HG03139 (cell line): ENCODE results near the gene TSPAN14.
"Not testable (repeated sequence)": the region's sequence is repeated elsewhere in the genome, so short reads cannot be mapped to it uniquely, and the experiment has no call there.

Experiments
- ATAC-seq: cut with Tn5 transposase; IDR thresholded peaks from one replicate; pipeline ENCODE4 v1.9.1; 2021; ENCODE audit not compliant: unreplicated experiment

Gene TSPAN14

DNA sequence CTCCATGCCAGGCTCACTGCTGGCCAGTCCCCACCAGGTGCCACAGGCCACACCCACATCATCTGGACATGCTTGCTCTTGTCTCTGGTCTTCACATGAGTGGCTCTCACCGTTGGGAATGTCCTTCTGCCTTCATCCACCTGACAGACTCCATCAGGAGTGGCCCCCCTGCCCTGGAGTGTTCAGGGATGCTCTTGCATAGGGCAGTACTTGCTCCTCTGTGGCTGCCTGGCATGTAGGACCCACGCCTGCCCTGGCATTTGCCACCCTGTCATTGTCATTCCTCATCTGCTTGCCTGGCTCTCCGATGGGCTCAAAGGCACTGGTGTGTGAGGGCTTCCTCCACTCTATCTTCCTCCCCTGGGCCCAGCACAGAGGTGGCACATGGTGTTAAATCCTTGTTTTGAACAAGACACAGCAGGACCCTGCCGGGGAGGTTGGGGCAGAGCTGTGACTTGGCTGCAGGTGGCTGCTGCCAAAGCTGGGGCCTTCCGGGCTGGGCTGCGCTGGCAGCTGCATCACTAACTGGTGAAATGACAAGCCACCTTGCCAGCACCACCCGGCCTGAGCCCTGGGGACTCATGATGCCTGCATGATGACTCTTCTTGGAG lies 85.4 kb downstream of the TSPAN14 start:
- ATAC-seq = no peak

DNA sequence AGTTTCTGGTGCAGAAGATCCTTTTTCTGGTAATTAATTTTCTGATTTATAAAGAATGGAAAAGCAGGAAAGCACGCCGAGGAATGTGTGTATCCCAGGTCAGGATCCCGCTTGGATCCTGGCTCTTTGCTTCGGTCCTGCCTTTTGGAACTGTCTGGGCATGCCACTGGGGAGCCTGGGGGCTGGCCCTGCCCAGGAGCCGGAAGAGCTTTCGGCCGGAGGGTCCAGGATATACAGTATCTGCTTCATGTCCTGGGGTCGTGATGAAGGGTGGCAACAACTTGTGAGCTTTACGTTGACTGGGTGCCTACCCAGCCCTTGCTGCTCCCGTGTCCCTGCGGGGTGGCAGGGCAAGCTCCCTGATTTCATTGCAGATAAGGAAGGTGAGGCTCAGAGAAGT lies 86.0 kb downstream of the TSPAN14 start:
- no peak for ATAC-seq

DNA sequence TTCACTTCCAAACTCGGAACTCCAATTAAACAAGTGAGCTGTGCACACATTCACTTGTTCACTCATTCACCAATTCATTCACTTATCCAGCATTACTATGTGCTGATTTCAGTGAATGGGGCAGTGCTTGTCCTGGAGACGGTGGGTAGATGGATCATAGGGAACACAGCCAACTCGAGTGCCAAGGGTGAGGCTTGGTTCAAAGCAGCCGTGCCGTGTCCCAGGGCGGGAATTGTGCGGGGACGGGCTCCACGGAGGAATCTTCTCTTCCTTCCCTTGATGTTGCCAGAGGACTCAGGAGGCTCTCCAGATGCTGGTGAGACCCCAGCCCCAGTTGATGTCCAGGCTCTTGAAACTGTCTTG lies 86.5 kb downstream of the TSPAN14 start:
- no peak for ATAC-seq

DNA sequence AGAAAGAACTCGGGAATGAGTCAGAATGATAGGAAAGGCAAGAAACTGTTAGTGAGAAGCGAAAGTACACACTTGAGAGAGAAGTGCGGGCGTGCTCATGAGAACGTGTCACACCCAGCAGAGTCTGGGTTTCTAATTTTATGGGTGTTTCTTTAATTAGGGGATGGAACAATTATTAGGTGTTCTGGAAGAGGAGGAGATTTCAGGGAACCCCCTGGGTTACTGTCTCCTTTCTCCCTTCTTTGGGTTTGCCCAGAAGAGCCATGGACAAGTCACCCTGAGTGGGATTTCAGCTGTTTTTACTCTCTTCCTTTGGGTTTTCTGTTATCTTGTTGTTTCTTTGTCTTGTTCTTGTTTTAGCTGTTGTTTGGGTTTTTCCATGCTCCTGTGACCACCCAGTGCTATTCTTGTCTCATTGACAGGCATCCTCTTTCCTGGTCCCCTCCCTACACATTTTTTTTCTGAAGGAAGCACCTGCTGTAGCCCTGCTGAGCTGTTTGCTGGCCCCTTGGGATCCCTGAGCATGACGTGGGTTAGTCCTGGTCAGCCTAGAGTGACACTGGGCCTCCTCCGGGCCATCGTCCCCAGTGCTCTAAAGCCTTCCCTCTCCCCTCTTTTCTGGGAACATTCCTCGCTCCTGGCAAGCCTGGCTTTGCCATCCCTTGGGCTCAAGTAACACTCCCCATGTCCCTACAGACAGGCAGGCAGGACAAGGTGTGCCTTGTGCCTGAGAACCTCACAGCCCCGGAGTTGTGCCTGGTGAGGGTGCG lies 87.1 kb downstream of the TSPAN14 start:
- peak; percentile 52 for ATAC-seq

DNA sequence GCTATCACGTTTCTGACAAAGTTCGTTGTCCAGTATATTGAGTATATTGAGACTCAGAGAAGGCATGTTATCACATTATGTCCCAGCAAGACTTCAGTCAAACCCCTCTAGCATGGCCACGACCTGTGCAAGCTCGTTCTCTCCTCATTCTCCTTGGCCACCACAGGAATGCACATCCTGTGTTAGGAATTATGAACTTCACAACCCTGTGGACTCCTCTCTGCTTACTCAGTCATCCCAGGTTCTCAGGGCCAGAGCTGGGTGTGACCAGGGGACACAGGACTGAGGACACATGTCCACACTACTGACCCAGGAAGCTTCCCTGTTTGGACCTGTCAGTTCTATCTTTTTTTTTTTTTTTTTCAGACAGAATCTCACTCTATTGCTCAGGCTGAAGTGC lies 87.9 kb downstream of the TSPAN14 start:
- no peak for ATAC-seq

DNA sequence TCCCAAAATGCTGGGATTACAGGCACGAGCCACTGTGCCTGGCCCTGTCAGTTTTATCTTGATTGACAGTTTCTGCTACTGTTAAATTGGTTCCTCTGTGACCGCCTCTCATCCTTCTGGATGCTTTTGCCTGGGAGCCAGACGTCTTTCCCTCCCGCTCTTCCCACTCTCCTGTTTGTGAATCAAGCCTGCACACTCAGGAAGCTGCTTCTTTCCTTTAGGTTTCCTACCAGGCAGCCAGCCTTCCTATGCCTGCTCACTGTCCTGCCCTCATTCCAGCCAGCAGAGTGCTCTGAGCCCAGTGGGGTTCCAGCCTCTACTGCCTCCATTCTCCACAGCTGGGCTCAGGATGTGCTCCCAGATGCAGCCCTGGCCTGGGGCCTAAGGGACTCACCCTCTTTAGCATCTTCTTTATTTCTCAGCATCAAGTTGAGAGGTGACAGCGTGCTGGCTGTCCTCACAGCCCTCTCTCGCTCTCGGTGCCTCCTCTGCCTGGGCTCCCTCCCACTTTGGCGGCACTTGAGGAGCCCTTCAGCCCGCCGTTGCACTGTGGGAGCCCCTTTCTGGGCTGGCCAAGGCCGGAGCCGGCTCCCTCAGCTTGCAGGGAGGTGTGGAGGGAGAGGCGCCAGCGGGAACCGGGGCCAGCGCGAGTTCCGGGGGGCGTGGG lies 88.7 kb downstream of the TSPAN14 start:
- ATAC-seq = no peak

DNA sequence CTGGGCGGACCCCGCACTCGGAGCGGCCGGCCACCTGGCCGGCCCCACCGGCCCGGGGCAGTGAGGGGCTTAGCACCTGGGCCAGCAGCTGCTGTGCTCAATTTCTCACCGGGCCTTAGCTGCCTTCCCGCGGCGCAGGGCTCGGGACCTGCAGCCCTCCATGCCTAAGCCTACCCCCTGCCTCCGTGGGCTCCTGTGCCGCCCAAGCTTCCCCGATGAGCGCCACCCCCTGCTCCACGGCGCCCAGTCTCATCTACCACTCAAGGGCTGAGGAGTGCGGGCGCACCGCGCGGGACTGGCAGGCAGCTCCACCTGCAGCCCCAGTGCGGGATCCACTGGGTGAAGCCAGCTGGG lies 89.2 kb downstream of the TSPAN14 start:
- ATAC-seq = not testable (repeated sequence)

DNA sequence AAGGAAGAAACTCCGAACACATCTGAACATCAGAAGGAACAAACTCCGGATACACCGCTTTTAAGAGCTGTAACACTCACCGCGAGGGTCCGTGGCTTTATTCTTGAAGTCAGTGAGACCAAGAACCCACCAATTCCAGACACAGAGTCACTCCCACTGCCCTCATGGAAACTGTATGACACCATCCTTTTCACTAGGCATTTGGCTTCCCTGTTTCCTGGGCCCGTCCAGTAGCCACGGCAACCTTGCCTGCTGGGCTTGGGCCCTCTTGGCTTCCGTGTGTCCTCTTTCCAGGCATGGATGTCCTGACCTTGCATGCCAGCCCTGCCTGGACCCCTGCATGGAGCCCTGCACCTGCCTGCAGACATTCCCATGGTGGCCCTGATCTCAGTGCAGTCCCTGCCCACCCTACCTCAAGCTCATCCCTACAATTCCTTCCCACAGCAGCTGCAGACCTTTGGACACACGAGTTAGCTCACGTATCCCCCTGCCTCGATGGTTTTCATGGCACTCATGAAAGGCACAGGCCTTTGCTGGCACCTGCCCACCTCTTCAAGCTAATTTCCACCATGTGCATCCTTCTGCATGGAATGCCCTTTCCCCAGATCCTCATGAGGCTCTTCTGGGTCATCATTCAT lies 90.3 kb downstream of the TSPAN14 start:
- ATAC-seq = no peak

DNA sequence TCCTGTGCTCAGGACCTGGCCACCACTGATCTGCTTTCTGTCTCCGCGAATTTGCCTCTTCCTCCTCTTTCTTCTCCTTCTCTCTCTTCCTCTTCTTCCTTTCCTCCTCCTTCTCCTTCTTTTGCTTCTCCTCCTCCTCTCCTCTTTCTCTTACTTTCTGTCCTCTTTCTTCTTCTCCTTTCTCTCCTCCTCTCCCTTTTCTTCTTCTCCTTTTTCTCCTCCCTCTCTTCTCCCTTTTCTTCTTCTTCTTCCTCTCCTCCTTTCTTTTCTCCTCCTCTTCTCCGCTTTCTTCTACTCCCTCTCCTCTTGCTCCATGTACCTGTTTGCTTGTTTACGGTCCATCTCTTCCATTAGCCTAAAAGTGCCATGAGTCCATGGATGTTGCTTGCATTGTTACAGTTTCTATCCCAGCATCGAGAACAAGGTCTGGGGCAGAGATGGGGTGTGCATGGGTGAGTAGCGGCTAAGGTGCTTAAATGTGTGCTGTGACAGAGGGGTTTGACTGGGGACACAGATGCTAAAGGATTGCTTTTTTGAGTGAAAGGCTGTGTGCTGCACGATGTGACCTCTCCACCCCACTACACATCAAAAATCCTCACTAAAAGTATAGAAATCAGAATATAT lies 91.3 kb downstream of the TSPAN14 start:
- ATAC-seq = no peak

DNA sequence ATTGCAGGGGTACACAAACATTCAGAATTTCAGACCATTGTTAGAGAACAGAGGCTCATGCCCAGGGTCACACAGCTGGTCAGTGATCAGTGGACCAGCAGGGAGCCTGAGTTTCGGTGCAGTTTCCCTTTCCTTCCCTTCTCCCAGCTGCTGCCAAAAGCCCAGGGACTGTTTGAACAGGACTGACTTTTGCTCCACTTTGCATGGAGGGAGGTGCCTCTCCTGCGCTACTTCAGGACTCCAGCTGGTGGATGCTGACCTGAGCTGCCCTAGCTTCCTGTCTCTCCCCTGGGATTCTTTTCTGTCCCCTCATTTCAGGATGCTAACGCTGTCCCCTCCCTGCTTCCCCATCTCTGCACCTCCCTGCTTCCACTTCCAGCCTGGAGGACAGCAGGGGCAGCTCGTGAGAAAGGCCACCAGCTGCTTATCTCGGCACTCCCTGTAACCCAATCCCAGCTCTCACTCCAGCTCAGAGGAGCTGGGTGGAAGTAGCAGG lies 98.1 kb downstream of the TSPAN14 start:
- no peak for ATAC-seq

DNA sequence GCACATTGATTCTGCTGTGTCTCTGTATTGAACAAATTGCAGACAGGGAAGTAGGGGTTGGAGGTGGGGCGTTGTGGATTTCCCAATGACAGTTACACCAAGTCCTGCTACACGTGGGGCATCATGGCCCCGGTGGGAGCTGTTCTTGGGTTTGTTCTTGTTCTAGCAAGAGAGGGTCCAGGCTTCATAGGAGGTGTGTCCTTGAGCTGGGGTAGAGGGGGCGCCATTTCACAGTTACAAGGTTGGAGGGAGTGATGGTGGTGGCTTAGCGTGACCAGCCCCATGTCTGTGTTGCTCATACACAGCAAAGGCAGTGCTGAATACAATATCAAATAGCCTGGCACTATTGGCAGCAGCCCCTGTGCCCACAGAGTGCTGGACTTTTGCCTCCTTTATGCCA lies 99.3 kb downstream of the TSPAN14 start:
- no peak for ATAC-seq

DNA sequence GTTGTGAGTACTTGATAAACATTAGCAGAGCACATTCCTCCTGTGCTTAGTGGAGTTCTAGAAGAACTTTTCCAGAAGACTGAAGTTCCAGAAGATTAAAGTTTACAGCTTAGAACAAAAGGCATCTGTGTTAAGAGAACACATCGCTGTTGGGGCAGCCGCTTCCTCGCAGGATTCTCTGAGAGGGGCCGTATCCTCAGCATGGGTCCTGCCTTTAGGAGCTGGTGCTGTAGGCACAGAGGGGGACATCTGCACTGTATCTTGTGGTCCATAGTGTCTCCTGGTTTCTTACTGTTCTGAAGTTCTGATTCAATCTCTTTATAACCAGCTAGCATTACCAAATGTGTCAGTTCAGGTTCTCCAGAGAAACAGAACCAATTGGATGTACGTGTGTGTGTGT lies 99.9 kb downstream of the TSPAN14 start:
- ATAC-seq = no peak

DNA sequence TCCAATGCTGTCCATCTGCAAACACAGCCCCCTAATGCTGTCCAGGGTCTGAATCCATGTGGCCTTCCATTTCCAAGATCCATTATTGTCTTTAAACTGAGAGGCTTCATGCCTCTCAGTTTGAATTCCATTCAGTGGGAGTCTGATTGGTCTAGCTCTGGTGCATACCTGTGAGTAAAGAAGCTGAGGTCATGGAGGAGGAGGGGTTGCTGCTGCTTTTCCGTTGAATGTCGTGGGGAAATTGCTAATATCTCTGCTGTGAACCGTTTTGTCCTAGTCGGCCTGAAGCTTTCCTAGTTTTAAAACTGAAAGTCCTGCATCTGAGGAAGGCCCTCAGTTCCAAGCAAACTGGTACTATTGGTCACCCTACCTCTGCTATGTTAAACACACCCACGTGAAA lies 101.3 kb downstream of the TSPAN14 start:
- ATAC-seq = no peak

DNA sequence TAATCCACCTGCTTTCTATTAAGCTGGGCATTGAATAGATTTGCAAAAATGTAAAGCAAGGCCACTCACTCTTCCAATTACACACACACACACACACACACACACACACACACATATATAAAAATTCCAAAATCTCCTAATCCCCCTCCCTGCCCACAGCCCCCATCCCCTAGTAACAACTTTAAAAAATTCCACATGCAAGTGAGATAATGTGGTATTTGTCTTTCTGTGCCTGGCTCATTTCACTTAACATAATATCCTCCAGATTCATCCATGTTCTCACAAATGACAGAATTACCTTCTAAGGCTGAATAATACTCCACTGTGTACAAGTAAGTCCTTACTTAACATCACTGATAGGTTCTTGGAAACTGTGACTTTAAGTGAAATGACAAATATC lies 107.8 kb downstream of the TSPAN14 start:
- ATAC-seq = no peak

DNA sequence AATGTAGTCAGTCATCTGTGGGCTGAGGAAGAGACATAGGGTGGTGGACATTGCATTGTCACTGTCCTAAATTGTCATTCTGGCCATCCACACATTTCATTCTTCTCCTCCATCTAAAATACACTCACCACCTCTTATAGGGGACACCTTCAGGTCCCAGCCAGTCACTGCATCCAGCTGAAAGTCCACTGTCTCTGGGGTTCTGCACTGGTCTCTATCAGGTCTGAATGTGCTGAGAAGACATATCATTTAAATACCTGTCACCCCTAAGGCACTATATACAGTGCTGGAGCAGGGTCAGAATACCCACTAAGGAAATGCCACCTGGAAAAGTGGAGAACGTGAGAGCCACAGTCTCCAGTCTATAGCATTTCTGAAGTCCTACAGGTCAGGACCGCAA lies 113.2 kb downstream of the TSPAN14 start:
- ATAC-seq = no peak

DNA sequence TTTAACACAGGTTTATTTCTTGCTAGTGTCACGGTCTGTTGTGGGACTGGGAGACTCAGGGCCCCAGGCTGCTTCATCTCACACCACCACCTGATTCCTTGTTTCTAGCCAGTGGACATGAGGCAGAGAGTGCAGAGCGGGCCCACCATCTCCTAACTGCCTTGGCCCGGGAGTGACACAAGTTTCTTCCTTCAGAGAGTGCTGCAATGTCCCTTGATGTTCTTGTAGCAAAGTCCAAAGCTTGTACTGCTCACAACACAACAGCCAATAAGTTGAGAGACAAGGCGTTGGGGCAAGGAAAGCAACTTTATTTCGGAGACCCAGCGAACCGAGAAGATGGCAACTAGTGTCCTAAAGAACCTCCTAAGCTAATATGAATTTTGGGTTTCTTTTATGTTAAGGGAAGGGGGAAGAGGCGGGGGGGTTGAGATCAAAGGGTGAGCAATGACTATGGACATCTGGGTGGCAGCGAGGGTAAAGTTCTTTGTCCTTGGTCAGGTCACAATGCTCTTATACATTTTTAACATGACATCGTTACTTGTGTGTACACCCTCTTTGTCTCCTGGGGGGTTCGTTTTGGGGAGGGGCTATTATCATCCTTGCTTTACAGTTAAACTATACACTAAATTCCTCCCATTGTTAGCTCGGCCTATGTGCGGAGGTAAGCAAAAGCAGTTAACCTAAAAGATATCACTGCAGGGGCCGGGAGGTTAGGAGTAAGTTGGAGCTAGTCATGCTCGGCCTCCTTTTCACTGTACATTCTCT lies 115.2 kb downstream of the TSPAN14 start:
- ATAC-seq = no peak

DNA sequence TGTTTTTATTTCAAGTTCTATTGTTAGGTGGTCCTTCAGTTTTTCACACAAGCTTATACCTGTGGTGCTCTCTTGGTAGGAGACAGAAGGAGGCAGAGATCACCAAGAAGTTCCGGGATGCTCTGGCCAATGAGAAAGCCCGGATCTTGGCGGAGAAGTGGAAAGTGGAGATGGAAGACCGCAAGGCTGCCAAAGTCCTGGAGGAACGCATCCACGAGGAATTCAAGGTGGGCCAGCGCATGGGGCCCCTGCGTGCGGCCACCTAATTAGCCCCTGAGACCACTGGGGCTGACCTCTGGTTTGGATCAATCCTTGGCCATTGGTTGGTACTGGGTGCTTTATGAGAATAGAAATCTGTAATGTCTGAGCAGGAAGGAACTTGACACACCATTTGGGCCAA lies 117.2 kb downstream of the TSPAN14 start:
- ATAC-seq = no peak

DNA sequence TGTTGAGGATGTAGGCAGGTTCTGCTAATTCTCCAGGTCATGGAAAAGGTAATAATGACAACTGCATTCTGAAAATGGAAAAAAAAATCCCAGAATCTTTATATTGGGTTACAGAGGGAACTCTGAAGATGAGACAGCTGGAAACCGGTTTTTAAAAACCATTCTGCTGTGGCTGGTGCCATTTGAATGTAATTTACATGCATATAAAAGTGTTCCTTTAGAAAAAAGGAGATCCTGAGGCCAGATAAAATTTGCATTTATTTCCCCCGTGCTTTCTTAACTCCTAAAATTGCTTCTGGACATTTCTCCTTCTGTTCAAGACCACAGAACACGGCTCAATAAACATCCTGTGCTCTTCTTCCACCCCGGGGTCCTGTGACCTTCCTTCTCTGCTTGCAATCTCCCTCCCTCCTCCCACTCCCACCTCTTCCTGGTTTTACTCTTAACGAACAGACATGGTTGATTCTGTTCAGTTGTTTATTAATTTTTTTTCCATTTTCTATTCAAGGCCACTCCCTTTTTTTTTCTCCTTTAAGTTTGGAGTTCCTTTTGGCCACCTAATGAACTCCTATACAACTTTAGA lies 125.2 kb downstream of the TSPAN14 start:
- no peak for ATAC-seq

DNA sequence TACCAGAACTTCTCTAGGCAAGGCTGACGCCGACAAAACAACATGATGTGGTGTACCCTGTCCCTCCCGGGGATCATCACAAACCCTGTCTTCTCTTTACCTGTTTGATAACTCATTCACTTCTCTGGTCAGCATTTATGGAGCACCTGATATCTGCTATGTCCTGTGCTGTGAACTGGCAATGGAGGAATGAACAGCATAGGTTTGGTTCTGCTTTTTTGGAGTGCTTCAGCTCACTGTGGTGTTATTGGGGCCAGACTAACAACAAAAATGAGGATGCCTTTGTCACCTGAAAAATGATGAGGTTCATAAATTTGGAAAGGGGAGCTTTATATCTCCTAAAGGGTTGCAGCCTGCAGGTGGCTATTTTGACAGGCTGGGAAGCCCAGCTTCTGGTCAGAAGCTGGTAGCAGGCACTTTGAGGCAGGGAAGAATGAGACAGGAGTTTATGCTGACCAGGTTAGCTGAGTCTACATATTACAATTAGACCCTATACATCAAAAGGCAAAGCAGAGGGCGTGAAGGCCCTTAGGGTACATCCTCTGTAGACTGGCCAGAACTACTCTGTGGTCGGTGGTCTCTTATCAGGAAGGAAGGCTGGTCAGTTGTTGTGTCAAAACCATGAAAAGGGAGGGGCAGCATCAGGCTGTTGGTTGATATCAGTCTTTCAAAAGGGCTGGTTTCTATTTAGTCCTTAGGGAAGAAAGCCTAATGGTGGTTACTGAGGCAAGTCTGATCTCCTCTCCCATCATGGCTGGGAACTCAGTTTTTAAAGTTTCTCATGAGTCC lies 125.9 kb downstream of the TSPAN14 start:
- ATAC-seq = no peak
